ENCODE measurements around the gene CLDN4. TPM values are rescaled to one million over a fixed set of nuclear protein-coding genes. Genes with fewer than 3 reads are reported as not detected.

The CLDN4 gene
- total and polyA plus RNA-seq, 9 of the 15 experiments (the other 6 are each of a cell fraction or from before 2014, with no cell fraction given): 0.05 to 0.60 (median 0.06) TPM; not detected in 3

GRCh38 chr7:73815436-73815835, 15.4 kb upstream of the CLDN4 start:
- ChIA-PET CTCF (ENCODE audit: low intra/inter-chr PET ratio) (no interaction called here), POLR2A (interaction anchor here (0.8 to 1.8 kb wide), 3 partner anchors 11 to 87 kb away, joined by 3 to 5 read pairs (median 4); partner anchors contain the start of gene METTL27)
- 41% methylated on average over 8 of the region's 8 CpGs for WGBS (ENCODE audit: insufficient coverage, low coverage, missing lambda C conversion rate)
- in situ Hi-C loops (cut with MboI): no loop called here
- intact Hi-C loops (cut with micrococcal nuclease): no loop called here
- no TSS peak for BruUV-seq (replicated peaks)
- TF ChIP-seq HNRNPLL (IDR thresholded peaks at IDR 0.05; ENCODE audit: low read depth, low read length, poor library complexity, severe bottlenecking) (no peak), E2F3 (CRISPR knock-in tag; IDR thresholded peaks at IDR 0.05) (no peak), DNMT1 (IDR thresholded peaks at IDR 0.05) (no peak), ZNF589 (CRISPR knock-in tag; IDR thresholded peaks at IDR 0.05; ENCODE audit: low read depth) (no peak)
- Histone ChIP-seq H3K27me3 (ENCODE audit: control insufficient read depth in 2 of 2, insufficient read depth in 2 of 2, low read length in 2 of 2) (no peaks in the 10 kb centered on the region), H3K9me1 (ENCODE audit: control insufficient read depth, insufficient read depth, low read length) (no peaks in the 10 kb centered on the region), H3K9ac (ENCODE audit: insufficient read depth in 1 of 2, low read depth in 2 of 2, low read length in 2 of 2) (0 out of 4 replicates have a peak overlapping the region, but pooled peaks of 1 of the 2 experiments have one; percentile 1), H3K4me3 (no peak overlapping the region), H3K9me3 (replicated peaks; ENCODE audit: control insufficient read depth, insufficient read depth, low read depth, low read length) (no peaks in the 10 kb centered on the region), H4K20me1 (replicated peaks; ENCODE audit: control insufficient read depth, insufficient read depth, low read length) (no peaks in the 10 kb centered on the region), H3K27ac (ENCODE audit: extremely low read depth, low read depth, low read length) (no peak overlapping the region), H3K36me3 (ENCODE audit: control insufficient read depth, insufficient read depth, low read length) (no peaks in the 10 kb centered on the region), H3K79me2 (ENCODE audit: control insufficient read depth, insufficient read depth, low read length) (no peaks in the 10 kb centered on the region), H3K4me1 (replicated peaks in 1 of 2; ENCODE audit: control insufficient read depth in 2 of 2, insufficient read depth in 2 of 2, low read length in 2 of 2) (peaks cover 0 to 3% of the 10 kb centered on the region in 2 experiments; a peak in 1 of 5 replicates), H2AFZ (ENCODE audit: low read depth, low read length) (no peak overlapping the region), H3K4me2 (ENCODE audit: insufficient read depth, low read length) (no peak overlapping the region)
- DNase-seq (ENCODE audit: extremely low read depth in 1 of 4, low spot score in 3 of 4) (peak in 1 of 4 experiments; percentile 7), FAIRE-seq (no peak), ATAC-seq (no peak)

DNA sequence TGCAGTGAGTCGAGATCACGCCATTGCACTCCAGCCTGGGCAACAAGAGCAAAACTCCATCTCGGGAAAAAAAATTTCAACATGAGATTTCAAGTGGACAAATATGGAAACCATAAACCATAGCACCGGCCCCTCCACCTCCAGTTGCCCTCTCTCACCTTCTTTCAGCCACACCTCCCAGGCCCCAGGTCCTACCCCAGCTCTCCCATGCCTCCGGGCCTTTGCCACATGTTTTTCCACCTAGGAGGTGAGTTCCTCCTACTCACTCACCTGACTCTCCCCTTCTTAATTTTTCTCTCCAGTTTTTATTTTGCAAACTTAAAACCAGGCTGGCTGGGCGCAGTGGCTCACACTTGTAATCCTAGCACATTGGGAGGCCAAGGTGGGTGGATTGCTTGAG, 13.7 kb upstream of the CLDN4 start:
- Histone ChIP-seq H3K79me2 (ENCODE audit: control insufficient read depth, insufficient read depth, low read length) (no peaks in the 10 kb centered on the region), H3K27ac (ENCODE audit: extremely low read depth, low read depth, low read length) (no peak overlapping the region), H2AFZ (ENCODE audit: low read depth, low read length) (no peak overlapping the region), H3K4me1 (replicated peaks in 1 of 2; ENCODE audit: control insufficient read depth in 2 of 2, insufficient read depth in 2 of 2, low read length in 2 of 2) (peaks cover 6 to 7% of the 10 kb centered on the region in 2 experiments; a peak in 4 of 5 replicates), H3K4me3 (no peak overlapping the region), H3K36me3 (ENCODE audit: control insufficient read depth, insufficient read depth, low read length) (no peaks in the 10 kb centered on the region), H4K20me1 (replicated peaks; ENCODE audit: control insufficient read depth, insufficient read depth, low read length) (no peaks in the 10 kb centered on the region), H3K9me1 (ENCODE audit: control insufficient read depth, insufficient read depth, low read length) (no peaks in the 10 kb centered on the region), H3K9me3 (replicated peaks; ENCODE audit: control insufficient read depth, insufficient read depth, low read depth, low read length) (no peaks in the 10 kb centered on the region), H3K4me2 (ENCODE audit: insufficient read depth, low read length) (no peak overlapping the region), H3K27me3 (ENCODE audit: control insufficient read depth in 2 of 2, insufficient read depth in 2 of 2, low read length in 2 of 2) (no peaks in the 10 kb centered on the region), H3K9ac (ENCODE audit: insufficient read depth in 1 of 2, low read depth in 2 of 2, low read length in 2 of 2) (no peak overlapping the region)
- intact Hi-C loops (cut with micrococcal nuclease) (no loop called here), in situ Hi-C loops (cut with MboI) (no loop called here)
- ChIA-PET POLR2A (no interaction called here), CTCF (ENCODE audit: low intra/inter-chr PET ratio) (no interaction called here)
- no peak for DNase-seq (ENCODE audit: extremely low read depth in 1 of 4, low spot score in 3 of 4)
- no peak for ATAC-seq
- TF ChIP-seq RBM15 (IDR thresholded peaks at IDR 0.05; ENCODE audit: insufficient read depth, low read length) (no peak), ZNF644 (tag; IDR thresholded peaks at IDR 0.05; ENCODE audit: low read depth) (no peak), FOXA3 (CRISPR knock-in tag; conservative IDR thresholded peaks at IDR 0.05 in 1 of 2, IDR thresholded peaks at IDR 0.05 in 1 of 2) (no peak), POLR2AphosphoS5 (IDR thresholded peaks at IDR 0.05; ENCODE audit: control insufficient read depth, insufficient read depth, low read depth, low read length) (no peak), ETV6 (IDR thresholded peaks at IDR 0.05; ENCODE audit: borderline replicate concordance in 1 of 2, low read depth in 2 of 2, low read length in 1 of 2) (no peak), ETV6 (CRISPR knock-in tag; IDR thresholded peaks at IDR 0.05; ENCODE audit: borderline replicate concordance) (no peak), STAT5B (CRISPR knock-in tag; IDR thresholded peaks at IDR 0.05) (no peak)
- BruUV-seq (replicated peaks): no TSS peak
- WGBS (ENCODE audit: insufficient coverage, low coverage, missing lambda C conversion rate): 41% methylated on average over 6 of the region's 6 CpGs
- no peak for FAIRE-seq

Measured in K562 (cell line).